PFSK-1 (cell line): Measurements from ENCODE around the gene UBAC2.

Experiments
- FOXP2 ChIP-seq: optimal IDR thresholded peaks from 2 replicates; pipeline ENCODE3; 2011; ENCODE audit warnings: borderline replicate concordance, control low read depth, inconsistent platforms; ENCODE audit not compliant: insufficient read depth; ENCODE audit errors: extremely low read length, extremely low read depth
- POLR2AphosphoS5 ChIP-seq: IDR thresholded peaks from 2 replicates; pipeline ENCODE4 v1.6.1; 2012; ENCODE audit warnings: low read depth, mild to moderate bottlenecking, control low read depth, low read length, moderate library complexity
- REST ChIP-seq, 2 experiments: IDR thresholded peaks; 2 replicates each; pipeline versions ENCODE4 v1.6.1 to v1.8.0; 2011 to 2012; ENCODE audit warnings: low read depth in 2 of 2, low read length in 2 of 2, control low read depth in 1 of 2, inconsistent platforms in 1 of 2, mild to moderate bottlenecking in 1 of 2, moderate library complexity in 1 of 2; ENCODE audit not compliant: insufficient read depth in 1 of 2
- SIN3A ChIP-seq: IDR thresholded peaks from 2 replicates; pipeline ENCODE4 v1.6.1; 2012; ENCODE audit warnings: mild to moderate bottlenecking, low read length, moderate library complexity, borderline replicate concordance; ENCODE audit not compliant: insufficient read depth
- TAF1 ChIP-seq: IDR thresholded peaks from 2 replicates; pipeline ENCODE4 v1.6.1; 2012; ENCODE audit warnings: low read length, control low read depth, borderline replicate concordance; ENCODE audit not compliant: insufficient read depth

UBAC2 gene

GRCh38 chr13:99282264-99283231 lies 81.9 kb downstream of the UBAC2 start:
- TF ChIP-seq SIN3A (no peak), POLR2AphosphoS5 (no peak)

GRCh38 chr13:99285432-99286182 lies 85.0 kb downstream of the UBAC2 start:
- TF ChIP-seq TAF1, result no peak
- no peak for TF ChIP-seq POLR2AphosphoS5
- no peak for TF ChIP-seq REST (IDR thresholded peaks at IDR 0.05; ENCODE audit: insufficient read depth in 1 of 2, low read depth in 2 of 2, low read length in 2 of 2)
- no peak for TF ChIP-seq SIN3A
- no peak for TF ChIP-seq FOXP2

DNA sequence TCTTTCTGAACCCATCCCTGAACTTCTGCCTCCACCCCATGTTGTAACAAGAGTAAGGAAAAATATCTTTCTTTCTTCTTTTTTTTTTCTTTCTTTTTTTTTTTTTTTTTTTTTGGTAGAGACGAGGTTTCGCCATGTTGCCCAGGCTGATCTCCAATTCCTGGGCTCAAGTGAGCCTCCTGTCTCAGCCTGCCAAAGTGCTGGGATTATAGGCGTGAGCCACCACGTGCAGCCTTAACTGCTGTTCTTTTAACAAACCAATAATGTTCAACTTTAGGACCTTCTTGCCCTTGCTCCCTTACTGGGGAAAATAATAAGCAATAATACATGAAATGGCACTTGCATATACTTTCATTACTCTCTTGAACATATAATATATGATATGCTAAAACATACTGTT lies 86.9 kb downstream of the UBAC2 start:
- no peak for TF ChIP-seq POLR2AphosphoS5
- TF ChIP-seq TAF1, result no peak
- no peak for TF ChIP-seq REST (IDR thresholded peaks at IDR 0.05; ENCODE audit: insufficient read depth in 1 of 2, low read depth in 2 of 2, low read length in 2 of 2)
- TF ChIP-seq FOXP2, result no peak
- no peak for TF ChIP-seq SIN3A

- TF ChIP-seq REST (IDR thresholded peaks at IDR 0.05; ENCODE audit: insufficient read depth in 1 of 2, low read depth in 2 of 2, low read length in 2 of 2) (no peak), FOXP2 (no peak), POLR2AphosphoS5 (no peak), TAF1 (no peak), SIN3A (no peak)
These were observed 87.4 kb downstream of the UBAC2 start for GRCh38 chr13:99288089-99288488.

- no peak for TF ChIP-seq POLR2AphosphoS5
- TF ChIP-seq REST (IDR thresholded peaks at IDR 0.05; ENCODE audit: insufficient read depth in 1 of 2, low read depth in 2 of 2, low read length in 2 of 2), result no peak
- TF ChIP-seq TAF1, result no peak
- no peak for TF ChIP-seq SIN3A
- no peak for TF ChIP-seq FOXP2
These were observed 88.6 kb downstream of the UBAC2 start for GRCh38 chr13:99289271-99289670.
